Loucy (cell line): ENCODE measurements around the gene LAPTM5.

ENCODE experiments used
- EZH2phosphoT487 ChIP-seq: fragments of 200-600 bp; IDR thresholded peaks from 2 replicates; pipeline ENCODE4 v1.6.1; 2018; ENCODE audit warnings: antibody characterized with exemption, mild to moderate bottlenecking, moderate library complexity, borderline replicate concordance
- TF ChIP-seq, protein P1 (sequence below): fragments of 200-600 bp; sonication (generic); conservative IDR thresholded peaks from 2 replicates; pipeline ENCODE4 v1.5.1; 2014; ENCODE audit warnings: mild to moderate bottlenecking, antibody characterized with exemption, low read length

GRCh38 chr1:30733493-30733892 lies 24.1 kb downstream of the LAPTM5 start:
- no peak for TF ChIP-seq EZH2phosphoT487
- TF ChIP-seq, protein P1, sequence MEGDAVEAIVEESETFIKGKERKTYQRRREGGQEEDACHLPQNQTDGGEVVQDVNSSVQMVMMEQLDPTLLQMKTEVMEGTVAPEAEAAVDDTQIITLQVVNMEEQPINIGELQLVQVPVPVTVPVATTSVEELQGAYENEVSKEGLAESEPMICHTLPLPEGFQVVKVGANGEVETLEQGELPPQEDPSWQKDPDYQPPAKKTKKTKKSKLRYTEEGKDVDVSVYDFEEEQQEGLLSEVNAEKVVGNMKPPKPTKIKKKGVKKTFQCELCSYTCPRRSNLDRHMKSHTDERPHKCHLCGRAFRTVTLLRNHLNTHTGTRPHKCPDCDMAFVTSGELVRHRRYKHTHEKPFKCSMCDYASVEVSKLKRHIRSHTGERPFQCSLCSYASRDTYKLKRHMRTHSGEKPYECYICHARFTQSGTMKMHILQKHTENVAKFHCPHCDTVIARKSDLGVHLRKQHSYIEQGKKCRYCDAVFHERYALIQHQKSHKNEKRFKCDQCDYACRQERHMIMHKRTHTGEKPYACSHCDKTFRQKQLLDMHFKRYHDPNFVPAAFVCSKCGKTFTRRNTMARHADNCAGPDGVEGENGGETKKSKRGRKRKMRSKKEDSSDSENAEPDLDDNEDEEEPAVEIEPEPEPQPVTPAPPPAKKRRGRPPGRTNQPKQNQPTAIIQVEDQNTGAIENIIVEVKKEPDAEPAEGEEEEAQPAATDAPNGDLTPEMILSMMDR, result no peak
